ENCODE results near the gene ETV1. TPM values are rescaled to one million over a fixed set of nuclear protein-coding genes. Genes with fewer than 3 reads are reported as not detected.

The ETV1 gene
- total RNA-seq: 7.8 and 8.1 TPM in 2 replicates

GRCh38 chr7:13989126-13989948 lies at the start of gene ETV1:
Gene ETV1 (minus strand): TSS chr7:13989666. CDS start chr7:13989052, 614 bp downstream.

